WERI-Rb-1 (cell line): ENCODE data around the gene HMG20A.

Experiments
- DNase-seq: peaks from one replicate; pipeline ENCODE4 v3.0.0-alpha.2; 2020
- H3K27ac ChIP-seq: fragments of 250-450 bp; sonication (Bioruptor Pico); 2 replicates; pipeline ENCODE4 v1.5.1; 2020; ENCODE audit warnings: mild to moderate bottlenecking, moderate library complexity
- H3K27me3 ChIP-seq: fragments of 250-450 bp; sonication (Bioruptor Pico); 2 replicates; pipeline ENCODE4 v1.5.1; 2021; ENCODE audit warnings: mild to moderate bottlenecking, low read depth, moderate library complexity; ENCODE audit not compliant: insufficient read depth, severe bottlenecking
- H3K36me3 ChIP-seq: fragments of 250-450 bp; sonication (Bioruptor Pico); 2 replicates; pipeline ENCODE4 v1.5.1; 2020; ENCODE audit warnings: mild to moderate bottlenecking, moderate library complexity
- H3K4me3 ChIP-seq: 2 replicates; pipeline ENCODE4 v1.5.1; 2011; ENCODE audit warnings: low read depth, mild to moderate bottlenecking, control low read depth, low read length
- H3K9me3 ChIP-seq: fragments of 250-450 bp; sonication (Bioruptor Pico); 2 replicates; pipeline ENCODE4 v1.5.1; 2021; ENCODE audit warnings: mild to moderate bottlenecking, moderate library complexity; ENCODE audit not compliant: severe bottlenecking
- CTCF ChIP-seq: IDR thresholded peaks from 2 replicates; pipeline ENCODE4 v1.5.1; 2011; ENCODE audit warnings: low read depth, mild to moderate bottlenecking, control low read depth, inconsistent platforms, low read length

Gene HMG20A

GRCh38 chr15:77391372-77391951 lies 29.2 kb upstream of the HMG20A start:
- no peak overlapping the region for H3K4me3 ChIP-seq
- TF ChIP-seq CTCF: no peak
- no peaks in the 10 kb centered on the region for H3K36me3 ChIP-seq
- H3K27ac ChIP-seq: no peak overlapping the region
- peaks cover 4% of the 10 kb centered on the region for H3K9me3 ChIP-seq
- DNase-seq: no peak
- H3K27me3 ChIP-seq: no peaks in the 10 kb centered on the region

GRCh38 chr15:77392762-77393470 lies 27.8 kb upstream of the HMG20A start:
- no peak for TF ChIP-seq CTCF
- no peak overlapping the region for H3K27ac ChIP-seq
- peaks cover 4% of the 10 kb centered on the region for H3K9me3 ChIP-seq
- no peaks in the 10 kb centered on the region for H3K36me3 ChIP-seq
- no peak for DNase-seq
- no peaks in the 10 kb centered on the region for H3K27me3 ChIP-seq
- H3K4me3 ChIP-seq: no peak overlapping the region

- TF ChIP-seq CTCF: no peak
- Histone ChIP-seq H3K36me3 (no peaks in the 10 kb centered on the region), H3K27me3 (no peaks in the 10 kb centered on the region), H3K27ac (no peak overlapping the region), H3K9me3 (peaks cover 4% of the 10 kb centered on the region), H3K4me3 (no peak overlapping the region)
- no peak for DNase-seq
These were observed 27.2 kb upstream of the HMG20A start for GRCh38 chr15:77393471-77393840.

GRCh38 chr15:77395013-77395774 lies 25.5 kb upstream of the HMG20A start:
- Histone ChIP-seq H3K4me3 (no peak overlapping the region), H3K36me3 (no peaks in the 10 kb centered on the region), H3K9me3 (peaks cover 6% of the 10 kb centered on the region), H3K27me3 (no peaks in the 10 kb centered on the region), H3K27ac (no peak overlapping the region)
- no peak for TF ChIP-seq CTCF
- no peak for DNase-seq

- Histone ChIP-seq H3K36me3 (no peaks in the 10 kb centered on the region), H3K9me3 (peaks cover 9% of the 10 kb centered on the region), H3K4me3 (no peak overlapping the region), H3K27me3 (no peaks in the 10 kb centered on the region), H3K27ac (no peak overlapping the region)
- TF ChIP-seq CTCF: no peak
- no peak for DNase-seq
These were observed 24.0 kb upstream of the HMG20A start for GRCh38 chr15:77396692-77397091.
